ENCODE data around the gene ZDHHC12.

The ZDHHC12 gene

GRCh38 chr9:128716581-128717254 lies 7.2 kb downstream of the ZDHHC12 start:
- H3K27ac ChIP-seq (ENCODE audit: low read length) = no peak overlapping the region
- no peaks in the 10 kb centered on the region for H3K4me1 ChIP-seq (ENCODE audit: insufficient read depth, low read length)
- H3K4me3 ChIP-seq (ENCODE audit: low read length) = no peak overlapping the region
- H3K9me3 ChIP-seq (ENCODE audit: insufficient read depth, low read depth, low read length) = no peaks in the 10 kb centered on the region
- H3K36me3 ChIP-seq (ENCODE audit: insufficient read depth, low read depth, low read length) = peaks cover 13% of the 10 kb centered on the region
- no peak overlapping the region for H3K9ac ChIP-seq (ENCODE audit: low read depth, low read length)
- H3K27me3 ChIP-seq (ENCODE audit: insufficient read depth, low read length) = no peaks in the 10 kb centered on the region

GRCh38 chr9:128715436-128715750 lies 8.5 kb downstream of the ZDHHC12 start:
- H3K27ac ChIP-seq (ENCODE audit: low read length) = no peak overlapping the region
- H3K4me3 ChIP-seq (ENCODE audit: low read length) = no peak overlapping the region
- H3K9ac ChIP-seq (ENCODE audit: low read depth, low read length) = no peak overlapping the region
- H3K9me3 ChIP-seq (ENCODE audit: insufficient read depth, low read depth, low read length) = no peaks in the 10 kb centered on the region
- H3K27me3 ChIP-seq (ENCODE audit: insufficient read depth, low read length) = no peaks in the 10 kb centered on the region
- H3K36me3 ChIP-seq (ENCODE audit: insufficient read depth, low read depth, low read length) = peaks cover 4% of the 10 kb centered on the region
- H3K4me1 ChIP-seq (ENCODE audit: insufficient read depth, low read length) = no peaks in the 10 kb centered on the region

GRCh38 chr9:128714586-128715435 lies 9.1 kb downstream of the ZDHHC12 start:
- no peaks in the 10 kb centered on the region for H3K4me1 ChIP-seq (ENCODE audit: insufficient read depth, low read length)
- H3K36me3 ChIP-seq (ENCODE audit: insufficient read depth, low read depth, low read length) = peaks cover 3% of the 10 kb centered on the region; the same call in 1 of the 2 replicates
- no peak overlapping the region for H3K9ac ChIP-seq (ENCODE audit: low read depth, low read length)
- no peak overlapping the region for H3K4me3 ChIP-seq (ENCODE audit: low read length)
- no peak overlapping the region for H3K27ac ChIP-seq (ENCODE audit: low read length)
- no peaks in the 10 kb centered on the region for H3K9me3 ChIP-seq (ENCODE audit: insufficient read depth, low read depth, low read length)
- H3K27me3 ChIP-seq (ENCODE audit: insufficient read depth, low read length) = no peaks in the 10 kb centered on the region

- Histone ChIP-seq H3K4me1 (ENCODE audit: insufficient read depth, low read length) (no peaks in the 10 kb centered on the region), H3K9me3 (ENCODE audit: insufficient read depth, low read depth, low read length) (no peaks in the 10 kb centered on the region), H3K4me3 (ENCODE audit: low read length) (no peak overlapping the region), H3K27ac (ENCODE audit: low read length) (no peak overlapping the region), H3K36me3 (ENCODE audit: insufficient read depth, low read depth, low read length) (no peaks in the 10 kb centered on the region; the same call in 1 of the 2 replicates), H3K27me3 (ENCODE audit: insufficient read depth, low read length) (no peaks in the 10 kb centered on the region), H3K9ac (ENCODE audit: low read depth, low read length) (no peak overlapping the region)
Observed at GRCh38 chr9:128713941-128714573, 9.9 kb downstream of the ZDHHC12 start.

- no peaks in the 10 kb centered on the region for H3K9me3 ChIP-seq (ENCODE audit: insufficient read depth, low read depth, low read length)
- H3K36me3 ChIP-seq (ENCODE audit: insufficient read depth, low read depth, low read length) = no peaks in the 10 kb centered on the region; the same call in 1 of the 2 replicates
- H3K4me3 ChIP-seq (ENCODE audit: low read length) = no peak overlapping the region
- no peak overlapping the region for H3K9ac ChIP-seq (ENCODE audit: low read depth, low read length)
- H3K4me1 ChIP-seq (ENCODE audit: insufficient read depth, low read length) = no peaks in the 10 kb centered on the region
- no peaks in the 10 kb centered on the region for H3K27me3 ChIP-seq (ENCODE audit: insufficient read depth, low read length)
- no peak overlapping the region for H3K27ac ChIP-seq (ENCODE audit: low read length)
Observed at GRCh38 chr9:128713411-128713780, 10.5 kb downstream of the ZDHHC12 start.

- no peak overlapping the region for H3K9ac ChIP-seq (ENCODE audit: low read depth, low read length)
- H3K27me3 ChIP-seq (ENCODE audit: insufficient read depth, low read length) = no peaks in the 10 kb centered on the region
- no peaks in the 10 kb centered on the region for H3K4me1 ChIP-seq (ENCODE audit: insufficient read depth, low read length)
Observed at GRCh38 chr9:128712451-128713410, 11.2 kb downstream of the ZDHHC12 start.

GRCh38 chr9:128707446-128707845 lies 16.5 kb downstream of the ZDHHC12 start:
- Histone ChIP-seq H3K27me3 (ENCODE audit: insufficient read depth, low read length) (peaks cover 5% of the 10 kb centered on the region; the same call in 1 of the 2 replicates), H3K9me3 (ENCODE audit: insufficient read depth, low read depth, low read length) (no peaks in the 10 kb centered on the region), H3K27ac (ENCODE audit: low read length) (no peak overlapping the region), H3K9ac (ENCODE audit: low read depth, low read length) (no peak overlapping the region), H3K4me1 (ENCODE audit: insufficient read depth, low read length) (no peaks in the 10 kb centered on the region), H3K4me3 (ENCODE audit: low read length) (no peak overlapping the region), H3K36me3 (ENCODE audit: insufficient read depth, low read depth, low read length) (no peaks in the 10 kb centered on the region; the same call in 1 of the 2 replicates)

More at GRCh38 chr9:128712451-128713410, 11.2 kb downstream of the ZDHHC12 start:
- Histone ChIP-seq H3K4me3 (ENCODE audit: low read length) (no peak overlapping the region), H3K36me3 (ENCODE audit: insufficient read depth, low read depth, low read length) (no peaks in the 10 kb centered on the region; the same call in 1 of the 2 replicates), H3K27ac (ENCODE audit: low read length) (no peak overlapping the region), H3K9me3 (ENCODE audit: insufficient read depth, low read depth, low read length) (no peaks in the 10 kb centered on the region)

- Histone ChIP-seq H3K27ac (ENCODE audit: low read length) (no peak overlapping the region), H3K4me3 (ENCODE audit: low read length) (no peak overlapping the region), H3K27me3 (ENCODE audit: insufficient read depth, low read length) (peaks cover 5% of the 10 kb centered on the region; the same call in 1 of the 2 replicates), H3K9me3 (ENCODE audit: insufficient read depth, low read depth, low read length) (no peaks in the 10 kb centered on the region), H3K9ac (ENCODE audit: low read depth, low read length) (no peak overlapping the region), H3K36me3 (ENCODE audit: insufficient read depth, low read depth, low read length) (no peaks in the 10 kb centered on the region; the same call in 1 of the 2 replicates), H3K4me1 (ENCODE audit: insufficient read depth, low read length) (no peaks in the 10 kb centered on the region)
Observed at GRCh38 chr9:128706671-128707381, 17.1 kb downstream of the ZDHHC12 start.

- no peak overlapping the region for H3K9ac ChIP-seq (ENCODE audit: low read depth, low read length)
- H3K4me3 ChIP-seq (ENCODE audit: low read length) = no peak overlapping the region
- no peak overlapping the region for H3K27ac ChIP-seq (ENCODE audit: low read length)
- peaks cover 5% of the 10 kb centered on the region; the same call in 1 of the 2 replicates for H3K27me3 ChIP-seq (ENCODE audit: insufficient read depth, low read length)
- no peaks in the 10 kb centered on the region for H3K4me1 ChIP-seq (ENCODE audit: insufficient read depth, low read length)
- no peaks in the 10 kb centered on the region; the same call in 1 of the 2 replicates for H3K36me3 ChIP-seq (ENCODE audit: insufficient read depth, low read depth, low read length)
- H3K9me3 ChIP-seq (ENCODE audit: insufficient read depth, low read depth, low read length) = no peaks in the 10 kb centered on the region
Observed at GRCh38 chr9:128706045-128706444, 17.9 kb downstream of the ZDHHC12 start.

- no peaks in the 10 kb centered on the region; the same call in 1 of the 2 replicates for H3K36me3 ChIP-seq (ENCODE audit: insufficient read depth, low read depth, low read length)
- H3K4me3 ChIP-seq (ENCODE audit: low read length) = no peak overlapping the region
- no peak overlapping the region for H3K27ac ChIP-seq (ENCODE audit: low read length)
- no peaks in the 10 kb centered on the region for H3K9me3 ChIP-seq (ENCODE audit: insufficient read depth, low read depth, low read length)
- peaks cover 5% of the 10 kb centered on the region; the same call in 1 of the 2 replicates for H3K27me3 ChIP-seq (ENCODE audit: insufficient read depth, low read length)
- no peak overlapping the region for H3K9ac ChIP-seq (ENCODE audit: low read depth, low read length)
- no peaks in the 10 kb centered on the region for H3K4me1 ChIP-seq (ENCODE audit: insufficient read depth, low read length)
Observed at GRCh38 chr9:128705051-128705965, 18.6 kb downstream of the ZDHHC12 start.

Measured in iPS-20b (cell line).